PFSK-1 (cell line): ENCODE data around the gene PTPRN2.

Experiments used
- POLR2AphosphoS5 ChIP-seq: IDR thresholded peaks from 2 replicates; pipeline ENCODE4 v1.6.1; 2012; ENCODE audit warnings: low read depth, mild to moderate bottlenecking, control low read depth, low read length, moderate library complexity
- TAF1 ChIP-seq: IDR thresholded peaks from 2 replicates; pipeline ENCODE4 v1.6.1; 2012; ENCODE audit warnings: low read length, control low read depth, borderline replicate concordance; ENCODE audit not compliant: insufficient read depth
- TF ChIP-seq, protein P1 (sequence below), 2 experiments: IDR thresholded peaks; 2 replicates each; pipeline versions ENCODE4 v1.6.1 to v1.8.0; 2011 to 2012; ENCODE audit warnings: low read depth in 2 of 2, low read length in 2 of 2, control low read depth in 1 of 2, inconsistent platforms in 1 of 2, mild to moderate bottlenecking in 1 of 2, moderate library complexity in 1 of 2; ENCODE audit not compliant: insufficient read depth in 1 of 2

DNA sequence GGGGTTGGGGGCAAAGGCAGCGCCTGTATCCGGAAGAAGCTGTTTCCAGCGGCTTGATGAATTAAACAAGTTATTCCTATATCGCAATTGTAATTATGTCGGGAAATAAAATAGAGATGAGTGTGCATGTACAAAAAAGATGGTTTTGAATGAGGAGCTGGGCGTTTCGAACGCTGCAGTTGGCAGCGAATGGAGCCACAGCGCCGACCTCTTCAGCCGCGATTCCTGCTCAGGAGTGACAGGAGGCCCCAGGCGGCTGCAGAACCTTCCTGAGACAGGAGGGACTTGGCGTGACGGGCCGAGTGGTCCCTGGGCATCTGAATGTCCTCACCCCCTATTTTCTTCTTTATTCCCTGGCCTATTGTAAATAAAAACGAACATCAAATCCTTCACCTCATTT lies 1065.9 kb downstream of the PTPRN2 start:
- no peak for TF ChIP-seq POLR2AphosphoS5
- TF ChIP-seq, protein P1, sequence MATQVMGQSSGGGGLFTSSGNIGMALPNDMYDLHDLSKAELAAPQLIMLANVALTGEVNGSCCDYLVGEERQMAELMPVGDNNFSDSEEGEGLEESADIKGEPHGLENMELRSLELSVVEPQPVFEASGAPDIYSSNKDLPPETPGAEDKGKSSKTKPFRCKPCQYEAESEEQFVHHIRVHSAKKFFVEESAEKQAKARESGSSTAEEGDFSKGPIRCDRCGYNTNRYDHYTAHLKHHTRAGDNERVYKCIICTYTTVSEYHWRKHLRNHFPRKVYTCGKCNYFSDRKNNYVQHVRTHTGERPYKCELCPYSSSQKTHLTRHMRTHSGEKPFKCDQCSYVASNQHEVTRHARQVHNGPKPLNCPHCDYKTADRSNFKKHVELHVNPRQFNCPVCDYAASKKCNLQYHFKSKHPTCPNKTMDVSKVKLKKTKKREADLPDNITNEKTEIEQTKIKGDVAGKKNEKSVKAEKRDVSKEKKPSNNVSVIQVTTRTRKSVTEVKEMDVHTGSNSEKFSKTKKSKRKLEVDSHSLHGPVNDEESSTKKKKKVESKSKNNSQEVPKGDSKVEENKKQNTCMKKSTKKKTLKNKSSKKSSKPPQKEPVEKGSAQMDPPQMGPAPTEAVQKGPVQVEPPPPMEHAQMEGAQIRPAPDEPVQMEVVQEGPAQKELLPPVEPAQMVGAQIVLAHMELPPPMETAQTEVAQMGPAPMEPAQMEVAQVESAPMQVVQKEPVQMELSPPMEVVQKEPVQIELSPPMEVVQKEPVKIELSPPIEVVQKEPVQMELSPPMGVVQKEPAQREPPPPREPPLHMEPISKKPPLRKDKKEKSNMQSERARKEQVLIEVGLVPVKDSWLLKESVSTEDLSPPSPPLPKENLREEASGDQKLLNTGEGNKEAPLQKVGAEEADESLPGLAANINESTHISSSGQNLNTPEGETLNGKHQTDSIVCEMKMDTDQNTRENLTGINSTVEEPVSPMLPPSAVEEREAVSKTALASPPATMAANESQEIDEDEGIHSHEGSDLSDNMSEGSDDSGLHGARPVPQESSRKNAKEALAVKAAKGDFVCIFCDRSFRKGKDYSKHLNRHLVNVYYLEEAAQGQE (IDR thresholded peaks at IDR 0.05; ENCODE audit: insufficient read depth in 1 of 2, low read depth in 2 of 2, low read length in 2 of 2): no peak
- TF ChIP-seq TAF1: no peak
